PC-9 (cell line): ENCODE measurements around the gene NEK7. TPM values are rescaled to one million over a fixed set of nuclear protein-coding genes. Genes with fewer than 3 reads are reported as not detected.

Source experiments
- BruUV-seq: library from RNA; stranded (reverse); fragments of 400-500 nt; replicated peaks from 2 replicates; lab custom pipeline; 2021; lab: Mats Ljungman, UMichigan
- CTCF ChIA-PET: fragments of 300-600 bp; sonication (Branson Sonifier 250); formaldehyde crosslinking; loops from one replicate; lab custom pipeline; 2022; ENCODE audit warnings: antibody characterized with exemption; lab: Charles Lee
- POLR2A ChIA-PET: fragments of 300-600 bp; sonication (Branson Sonifier 250); formaldehyde crosslinking; loops from one replicate; lab custom pipeline; 2022; ENCODE audit warnings: antibody characterized with exemption; ENCODE audit not compliant: unreplicated experiment; lab: Charles Lee
- DNase-seq, 2 experiments: peaks; one replicate each; pipeline versions ENCODE4 v3.0.0 to v3.0.0-alpha.2; 2015 to 2022; ENCODE audit warnings: mixed read lengths in 1 of 2
- H2AFZ ChIP-seq: fragments of 200-600 bp; sonication (generic); 2 replicates; pipeline ENCODE4 v1.8.1; 2017; ENCODE audit warnings: antibody characterized with exemption
- H3F3A ChIP-seq: fragments of 200-600 bp; sonication (generic); 2 replicates; pipeline ENCODE4 v1.8.1; 2017; ENCODE audit warnings: antibody characterized with exemption, mild to moderate bottlenecking, low read depth; ENCODE audit not compliant: insufficient read depth
- H3K27ac ChIP-seq: fragments of 200-600 bp; sonication (generic); 2 replicates; pipeline ENCODE4 v1.6.1; 2016; ENCODE audit warnings: mixed run types
- H3K27me3 ChIP-seq: fragments of 200-600 bp; sonication (generic); 2 replicates; pipeline ENCODE4 v1.6.1; 2016; ENCODE audit warnings: low read depth, mixed run types; ENCODE audit not compliant: insufficient read depth
- H3K36me3 ChIP-seq: fragments of 200-600 bp; sonication (generic); 2 replicates; pipeline ENCODE4 v1.6.1; 2016; ENCODE audit warnings: low read depth, mixed run types
- H3K4me1 ChIP-seq: fragments of 200-600 bp; sonication (generic); replicated peaks from 2 replicates; pipeline ENCODE4 v1.6.1; 2016; ENCODE audit warnings: mixed run types; ENCODE audit not compliant: insufficient read depth
- H3K4me2 ChIP-seq: fragments of 200-600 bp; sonication (generic); 2 replicates; pipeline ENCODE4 v1.6.1; 2017; ENCODE audit warnings: mixed run types
- H3K4me3 ChIP-seq: fragments of 200-600 bp; sonication (generic); 2 replicates; pipeline ENCODE4 v1.6.1; 2016; ENCODE audit warnings: mixed run types
- H3K79me2 ChIP-seq: fragments of 200-600 bp; sonication (generic); 2 replicates; pipeline ENCODE4 v1.6.1; 2017; ENCODE audit warnings: low read depth, mixed run types
- H3K9me2 ChIP-seq: fragments of 200-600 bp; sonication (generic); 2 replicates; pipeline ENCODE4 v1.8.1; 2017; ENCODE audit warnings: mild to moderate bottlenecking; ENCODE audit not compliant: insufficient read depth
- H3K9me3 ChIP-seq: fragments of 200-600 bp; sonication (generic); 2 replicates; pipeline ENCODE4 v1.8.1; 2016; ENCODE audit warnings: low read depth; ENCODE audit not compliant: insufficient read depth
- H4K20me1 ChIP-seq: fragments of 200-600 bp; sonication (generic); 2 replicates; pipeline ENCODE4 v1.8.1; 2017; ENCODE audit not compliant: insufficient read depth
- EZH2 ChIP-seq: fragments of 200-600 bp; sonication (generic); IDR thresholded peaks from 2 replicates; pipeline ENCODE4 v1.8.0; 2017; ENCODE audit warnings: antibody characterized with exemption, low read depth
- intact Hi-C: fragments of 100-400 bp; cut with micrococcal nuclease; formaldehyde crosslinking; loops from one replicate; pipeline ENCODE4 v1.10.0; 2022; ENCODE audit not compliant: unreplicated experiment
- total RNA-seq: library from RNA; stranded (reverse); gene quantifications from 2 replicates; pipeline ENCODE4 v1.2.3, GENCODE V29; 2021
- TF ChIP-seq, protein P1 (sequence below): fragments of 200-600 bp; sonication (generic); conservative IDR thresholded peaks from 2 replicates; pipeline ENCODE4 v1.6.1; 2017; ENCODE audit warnings: mixed run types, antibody characterized with exemption, mild to moderate bottlenecking, moderate library complexity

Gene NEK7
- total RNA-seq, 1 experiment from 2014 or later = 67.4 TPM

DNA sequence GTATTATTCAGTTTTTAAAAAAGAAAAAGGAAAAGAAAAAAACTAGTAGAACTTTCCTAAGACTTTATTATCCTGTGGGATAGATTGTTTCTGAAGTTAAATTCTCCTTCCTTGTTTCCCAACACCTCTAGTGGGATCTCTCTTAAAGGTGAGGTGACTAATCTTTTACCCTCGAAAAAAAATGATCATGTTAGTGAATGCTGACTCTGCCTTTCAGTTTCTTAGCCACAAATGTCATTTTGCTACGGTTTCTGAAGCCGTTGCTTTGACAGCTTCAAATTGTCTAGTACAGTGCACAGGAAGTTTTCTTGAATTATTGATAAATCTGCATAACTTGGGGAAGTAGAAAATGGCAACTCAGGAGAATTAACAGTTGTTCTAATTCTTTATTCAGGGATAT is 13.0 kb upstream of the NEK7 start:
- CTCF ChIA-PET = no interaction called here
- BruUV-seq = no TSS peak
- H2AFZ ChIP-seq = no peak overlapping the region

GRCh38 chr1:198147216-198147615 is 9.6 kb upstream of the NEK7 start:
- Histone ChIP-seq H3K9me3 (no peaks in the 10 kb centered on the region), H3K27me3 (no peaks in the 10 kb centered on the region), H3K36me3 (no peaks in the 10 kb centered on the region), H3K9me2 (peaks cover 3% of the 10 kb centered on the region; the same call in 1 of the 2 replicates), H3K27ac (no peak overlapping the region), H3F3A (no peaks in the 10 kb centered on the region), H3K4me1 (no peaks in the 10 kb centered on the region), H3K79me2 (no peaks in the 10 kb centered on the region), H3K4me2 (no peak overlapping the region), H2AFZ (no peak overlapping the region), H3K4me3 (no peak overlapping the region), H4K20me1 (no peaks in the 10 kb centered on the region)
- POLR2A ChIA-PET = no interaction called here
- no peak for TF ChIP-seq EZH2
- TF ChIP-seq, protein P1, sequence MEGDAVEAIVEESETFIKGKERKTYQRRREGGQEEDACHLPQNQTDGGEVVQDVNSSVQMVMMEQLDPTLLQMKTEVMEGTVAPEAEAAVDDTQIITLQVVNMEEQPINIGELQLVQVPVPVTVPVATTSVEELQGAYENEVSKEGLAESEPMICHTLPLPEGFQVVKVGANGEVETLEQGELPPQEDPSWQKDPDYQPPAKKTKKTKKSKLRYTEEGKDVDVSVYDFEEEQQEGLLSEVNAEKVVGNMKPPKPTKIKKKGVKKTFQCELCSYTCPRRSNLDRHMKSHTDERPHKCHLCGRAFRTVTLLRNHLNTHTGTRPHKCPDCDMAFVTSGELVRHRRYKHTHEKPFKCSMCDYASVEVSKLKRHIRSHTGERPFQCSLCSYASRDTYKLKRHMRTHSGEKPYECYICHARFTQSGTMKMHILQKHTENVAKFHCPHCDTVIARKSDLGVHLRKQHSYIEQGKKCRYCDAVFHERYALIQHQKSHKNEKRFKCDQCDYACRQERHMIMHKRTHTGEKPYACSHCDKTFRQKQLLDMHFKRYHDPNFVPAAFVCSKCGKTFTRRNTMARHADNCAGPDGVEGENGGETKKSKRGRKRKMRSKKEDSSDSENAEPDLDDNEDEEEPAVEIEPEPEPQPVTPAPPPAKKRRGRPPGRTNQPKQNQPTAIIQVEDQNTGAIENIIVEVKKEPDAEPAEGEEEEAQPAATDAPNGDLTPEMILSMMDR = no peak
- DNase-seq = no peak
- BruUV-seq = no TSS peak
- CTCF ChIA-PET = interaction anchor here (0.6 kb wide), 1 partner anchor 386 kb away, joined by 5 read pairs; no protein-coding TSS in a partner anchor
- intact Hi-C loops = no loop called here

More for the DNA sequence above, 13.0 kb upstream of the NEK7 start:
- H3F3A ChIP-seq = no peaks in the 10 kb centered on the region
- H3K36me3 ChIP-seq = no peaks in the 10 kb centered on the region
- no peaks in the 10 kb centered on the region for H3K4me1 ChIP-seq
- POLR2A ChIA-PET = interaction anchor here (0.6 kb wide), 1 partner anchor 14 kb away, joined by 7 read pairs; no protein-coding TSS in a partner anchor
- H3K79me2 ChIP-seq = no peaks in the 10 kb centered on the region
- H3K4me2 ChIP-seq = no peak overlapping the region
- no peaks in the 10 kb centered on the region; the same call in 1 of the 2 replicates for H3K9me2 ChIP-seq
- intact Hi-C loops = no loop called here
- no peak overlapping the region for H3K27ac ChIP-seq
- TF ChIP-seq, protein P1 = no peak
- no peak for TF ChIP-seq EZH2
- no peak overlapping the region for H3K4me3 ChIP-seq
- H3K9me3 ChIP-seq = no peaks in the 10 kb centered on the region
- H3K27me3 ChIP-seq = no peaks in the 10 kb centered on the region
- H4K20me1 ChIP-seq = no peaks in the 10 kb centered on the region
- DNase-seq = no peak

DNA sequence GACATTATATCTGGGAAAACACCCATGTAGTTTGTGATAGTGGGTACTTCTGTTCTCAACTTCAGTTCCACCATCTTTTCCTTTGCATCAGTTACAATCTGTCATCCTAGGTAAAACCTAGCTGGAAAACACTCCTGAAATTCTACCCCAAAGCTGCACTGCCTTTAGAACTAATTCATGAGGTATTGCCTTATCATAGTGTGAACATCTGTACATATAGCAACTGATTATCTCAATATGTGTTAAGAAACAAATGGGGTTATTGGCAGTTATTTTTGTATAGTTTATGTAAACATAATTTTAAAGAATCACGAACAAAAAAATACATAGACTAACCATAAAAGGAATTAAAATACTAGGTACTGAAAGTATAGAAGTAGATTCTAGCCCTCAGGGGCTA is 6.4 kb upstream of the NEK7 start:
- Histone ChIP-seq H3K4me1 (peaks cover 7% of the 10 kb centered on the region), H3K36me3 (no peaks in the 10 kb centered on the region), H3K9me2 (0 out of 2 replicates have a peak, but pooled peaks cover 3% of the 10 kb centered on the region), H2AFZ (no peak overlapping the region), H4K20me1 (no peaks in the 10 kb centered on the region), H3K4me2 (no peak overlapping the region), H3K79me2 (no peaks in the 10 kb centered on the region), H3K9me3 (no peaks in the 10 kb centered on the region), H3F3A (peaks cover 4% of the 10 kb centered on the region; the same call in 1 of the 2 replicates), H3K4me3 (no peak overlapping the region), H3K27me3 (no peaks in the 10 kb centered on the region), H3K27ac (no peak overlapping the region)
- ChIA-PET CTCF (no interaction called here), POLR2A (no interaction called here)
- intact Hi-C loops = loop anchor here (10.0 kb wide), 3 partner anchors 156 to 626 kb away; no protein-coding TSS in a partner anchor
- no TSS peak for BruUV-seq
- TF ChIP-seq, protein P1 = no peak
- no peak for TF ChIP-seq EZH2
- DNase-seq = no peak
